MV-4-11 (cell line): ENCODE data around the gene AKR1B15.

Experiments used
- DNase-seq: peaks from one replicate; lab custom pipeline; 2025; lab: John Stamatoyannopoulos, UW

Gene AKR1B15

GRCh38 chr7:134618756-134619530 lies 70.0 kb downstream of the AKR1B15 start:
- DNase-seq: peak; percentile 36

- DNase-seq: no peak
These were observed 70.9 kb downstream of the AKR1B15 start for GRCh38 chr7:134619627-134620331.

- DNase-seq: no peak
These were observed 73.5 kb downstream of the AKR1B15 start for GRCh38 chr7:134622303-134622995.

GRCh38 chr7:134623193-134623592 lies 74.3 kb downstream of the AKR1B15 start:
- no peak for DNase-seq

GRCh38 chr7:134625550-134625949 lies 76.6 kb downstream of the AKR1B15 start:
- DNase-seq: no peak

GRCh38 chr7:134627109-134627774 lies 78.3 kb downstream of the AKR1B15 start:
- DNase-seq: no peak

- no peak for DNase-seq
These were observed 78.9 kb downstream of the AKR1B15 start for GRCh38 chr7:134627775-134628153.

GRCh38 chr7:134629445-134629844 lies 80.5 kb downstream of the AKR1B15 start:
- no peak for DNase-seq
